ENCODE measurements around the gene CLEC3A. TPM values are rescaled to one million over a fixed set of nuclear protein-coding genes. Genes with fewer than 3 reads are reported as not detected.
"Not testable (repeated sequence)": the region's sequence is repeated elsewhere in the genome, so short reads cannot be mapped to it uniquely, and the experiment has no call there.

Gene CLEC3A
- polyA plus RNA-seq (ENCODE audit: insufficient read length): not detected

GRCh38 chr16:78022347-78023060 is at the start of gene CLEC3A:
TSS of gene CLEC3A (plus strand) at chr16:78022548. CDS start at chr16:78022627, 79 bp downstream.
- no peak for DNase-seq

- DNase-seq: no peak
These were observed 47.5 kb upstream of the CLEC3A start for GRCh38 chr16:77974883-77975282.

GRCh38 chr16:77975942-77976341 is 46.4 kb upstream of the CLEC3A start:
- DNase-seq: no peak

- DNase-seq: no peak
These were observed 45.0 kb upstream of the CLEC3A start for GRCh38 chr16:77977339-77977738.

GRCh38 chr16:77985111-77985510 is 37.2 kb upstream of the CLEC3A start:
- no peak for DNase-seq

- DNase-seq: no peak
These were observed 36.2 kb upstream of the CLEC3A start for GRCh38 chr16:77986011-77986740.

GRCh38 chr16:77987810-77988209 is 34.5 kb upstream of the CLEC3A start:
- DNase-seq: no peak

GRCh38 chr16:77989846-77990245 is 32.5 kb upstream of the CLEC3A start:
- DNase-seq: no peak

- DNase-seq: no peak
These were observed 30.6 kb upstream of the CLEC3A start for GRCh38 chr16:77991701-77992100.

- DNase-seq: not testable (repeated sequence)
These were observed 30.0 kb upstream of the CLEC3A start for GRCh38 chr16:77992381-77992780.

GRCh38 chr16:77993111-77993985 is 29.0 kb upstream of the CLEC3A start:
- no peak for DNase-seq

GRCh38 chr16:77995843-77996455 is 26.4 kb upstream of the CLEC3A start:
- DNase-seq: no peak

- DNase-seq: no peak
These were observed 23.9 kb upstream of the CLEC3A start for GRCh38 chr16:77998350-77999023.

- DNase-seq: no peak
These were observed 20.8 kb upstream of the CLEC3A start for GRCh38 chr16:78001451-78002025.

- DNase-seq: peak; percentile 64
These were observed 19.3 kb upstream of the CLEC3A start for GRCh38 chr16:78002915-78003538.

- no peak for DNase-seq
These were observed 17.8 kb upstream of the CLEC3A start for GRCh38 chr16:78004517-78004916.

- no peak for DNase-seq
These were observed 16.5 kb upstream of the CLEC3A start for GRCh38 chr16:78005881-78006280.

- DNase-seq: no peak
These were observed 15.2 kb upstream of the CLEC3A start for GRCh38 chr16:78007121-78007520.

GRCh38 chr16:78024159-78024558 is 1.8 kb downstream of the CLEC3A start:
- DNase-seq: no peak

GRCh38 chr16:78025631-78026030 is 3.3 kb downstream of the CLEC3A start:
- no peak for DNase-seq

GRCh38 chr16:78028018-78028417 is 5.7 kb downstream of the CLEC3A start:
- no peak for DNase-seq
